Small intestine (tissue), 7 donors: ENCODE data around the gene PDE4D. TPM values are rescaled to one million over a fixed set of nuclear protein-coding genes. Genes with fewer than 3 reads are reported as not detected.

ENCODE experiments used
- DNase-seq, 2 donors: peaks; one replicate each; pipeline versions ENCODE4 v3.0.0 to v3.0.0-alpha.2; 2013
- FAIRE-seq: peaks from 2 replicates; lab custom pipeline; 2012; peaks lifted over from hg19 to GRCh38; lab: Jason Lieb, UNC
- H3K27ac ChIP-seq, 3 donors: one replicate each; pipeline ENCODE4 v1.5.1; 2013; ENCODE audit warnings: low read length in 2 of 3, mild to moderate bottlenecking in 2 of 3, control low read depth in 1 of 3, inconsistent platforms in 1 of 3, low read depth in 1 of 3, moderate library complexity in 1 of 3
- H3K27me3 ChIP-seq, 3 donors: one replicate each; pipeline ENCODE4 v1.6.1; 2013; ENCODE audit warnings: low read length in 3 of 3, inconsistent platforms in 1 of 3; ENCODE audit not compliant: control insufficient read depth in 3 of 3, insufficient read depth in 3 of 3
- H3K36me3 ChIP-seq, 3 donors: one replicate each; pipeline ENCODE4 v1.6.1; 2013; ENCODE audit warnings: low read length in 3 of 3, inconsistent platforms in 1 of 3, low read depth in 1 of 3, mild to moderate bottlenecking in 1 of 3, moderate library complexity in 1 of 3; ENCODE audit not compliant: control insufficient read depth in 3 of 3, insufficient read depth in 2 of 3
- H3K4me1 ChIP-seq, 3 donors: one replicate each; pipeline ENCODE4 v1.6.1; 2013; ENCODE audit warnings: low read length in 2 of 3, inconsistent platforms in 1 of 3, low read depth in 1 of 3, mild to moderate bottlenecking in 1 of 3, moderate library complexity in 1 of 3; ENCODE audit not compliant: control insufficient read depth in 3 of 3, insufficient read depth in 2 of 3
- H3K4me3 ChIP-seq, 3 donors: one replicate each; pipeline ENCODE4 v1.5.1; 2013; ENCODE audit warnings: low read length in 3 of 3, control low read depth in 1 of 3, inconsistent platforms in 1 of 3, low read depth in 1 of 3, mild to moderate bottlenecking in 1 of 3, moderate library complexity in 1 of 3
- H3K9me3 ChIP-seq, 2 donors: one replicate each; pipeline ENCODE4 v1.6.1; 2013; ENCODE audit warnings: low read depth in 1 of 2, low read length in 1 of 2; ENCODE audit not compliant: control insufficient read depth in 2 of 2, insufficient read depth in 1 of 2
- WGBS, 3 donors: extraction: QIAGEN DNeasy Blood & Tissue Kit; methylation state at CpG; one replicate each; pipeline ENCODE4 v1.1.7; 2013; 5-methylcytosine and 5-hydroxymethylcytosine counted together
- polyA plus RNA-seq, 4 donors: library from polyadenylated mRNA; stranded (reverse) in 3 of 4; unstranded in 1 of 4; fragments of 200-250 nt in 3 of 4; fragments of 120-200 nt in 1 of 4; gene quantifications; one replicate each; pipeline versions ENCODE4 v1.2.1 to v1.2.3, GENCODE V29; 2013
- donor health status: healthy with polysubstance abuse.
- donor health status: control.
- donor health status: control.
- donor health status: Bipolar disorder and iron deficiency.
- donor health status: healthy.

Gene PDE4D
- polyA plus RNA-seq, 4 donors = 2.9 to 16.2 (median 5.3) TPM

DNA sequence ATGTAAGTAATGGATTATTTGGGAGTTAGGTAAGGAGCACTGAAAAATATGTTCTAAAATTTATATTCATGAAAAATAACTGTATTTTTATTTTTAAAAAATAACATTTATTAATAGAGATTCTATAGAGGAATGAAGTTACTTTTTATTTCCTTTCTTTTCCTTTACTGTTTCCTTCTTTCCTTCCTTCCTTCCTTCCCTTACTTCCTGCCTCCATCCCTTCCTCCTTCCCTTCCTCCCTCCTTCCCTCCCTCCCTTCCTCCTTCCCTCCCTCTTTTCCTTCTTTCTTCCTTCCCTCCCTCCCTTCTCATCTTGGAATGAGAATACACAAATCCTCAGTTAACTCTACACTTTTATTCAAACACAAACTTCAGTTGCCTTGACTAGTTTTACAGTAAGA, 750.6 kb downstream of the PDE4D start:
- H3K36me3 ChIP-seq = no peaks in the 10 kb centered on the region
- H3K4me1 ChIP-seq = no peaks in the 10 kb centered on the region
- FAIRE-seq = no peak

DNA sequence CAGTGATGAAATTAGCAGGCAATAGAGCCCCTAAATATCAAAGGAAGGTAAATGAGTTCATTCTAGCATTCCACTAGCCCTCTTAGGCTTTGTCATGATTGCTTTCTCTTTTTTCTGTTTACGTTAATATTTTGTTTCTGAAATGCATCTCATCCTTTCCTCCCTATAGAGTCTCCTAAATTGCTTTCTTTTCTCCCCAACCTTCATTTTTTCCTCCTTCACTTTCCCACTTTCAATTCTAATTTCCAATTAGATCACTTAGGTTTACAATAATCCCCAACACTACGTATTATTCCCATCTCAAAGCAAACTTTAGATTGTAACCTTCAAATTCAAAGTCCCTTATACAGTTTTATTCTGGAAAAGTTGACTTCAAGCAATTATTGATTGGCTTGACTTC, 751.4 kb downstream of the PDE4D start:
- Histone ChIP-seq H3K4me3 (no peak overlapping the region), H3K27ac (no peak overlapping the region), H3K27me3 (no peaks in the 10 kb centered on the region), H3K4me1 (no peaks in the 10 kb centered on the region), H3K9me3 (peaks cover 0 to 3% of the 10 kb centered on the region in 2 donors), H3K36me3 (no peaks in the 10 kb centered on the region)
- FAIRE-seq (no peak), DNase-seq (no peak)
- 80 to 100% (median 99%) methylated on average over 2 of the region's 2 CpGs for WGBS, 3 donors

More for the DNA sequence above, 750.6 kb downstream of the PDE4D start:
- H3K27me3 ChIP-seq = no peaks in the 10 kb centered on the region
- DNase-seq = no peak
- H3K27ac ChIP-seq = no peak overlapping the region
- no peak overlapping the region for H3K4me3 ChIP-seq
- H3K9me3 ChIP-seq = peaks cover 0 to 3% of the 10 kb centered on the region in 2 donors

DNA sequence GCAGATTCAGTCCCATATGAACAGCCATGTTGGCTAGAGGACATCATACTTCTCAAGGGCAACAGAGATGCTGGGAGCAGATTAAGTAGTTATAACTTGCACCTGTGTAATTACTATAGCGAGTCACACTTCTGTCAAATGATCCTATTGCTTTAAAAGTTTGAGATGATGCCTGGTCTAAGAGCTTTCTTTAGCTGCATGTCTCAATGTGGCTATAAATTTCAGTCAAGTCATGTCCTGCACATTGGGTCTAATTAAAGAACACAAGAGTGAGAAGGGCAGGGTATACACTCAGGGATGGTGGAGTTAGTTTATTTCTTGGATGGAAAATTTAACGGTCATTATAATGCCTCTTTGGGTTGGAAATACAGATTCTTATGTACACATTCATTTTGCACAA, 753.4 kb downstream of the PDE4D start:
- FAIRE-seq = no peak
- no peak for DNase-seq
- 89 to 95% (median 93%) methylated on average over 2 of the region's 2 CpGs for WGBS, 3 donors
- Histone ChIP-seq H3K27ac (no peak overlapping the region), H3K27me3 (no peaks in the 10 kb centered on the region), H3K4me3 (no peak overlapping the region), H3K4me1 (no peaks in the 10 kb centered on the region), H3K9me3 (no peaks in the 10 kb centered on the region), H3K36me3 (no peaks in the 10 kb centered on the region)

DNA sequence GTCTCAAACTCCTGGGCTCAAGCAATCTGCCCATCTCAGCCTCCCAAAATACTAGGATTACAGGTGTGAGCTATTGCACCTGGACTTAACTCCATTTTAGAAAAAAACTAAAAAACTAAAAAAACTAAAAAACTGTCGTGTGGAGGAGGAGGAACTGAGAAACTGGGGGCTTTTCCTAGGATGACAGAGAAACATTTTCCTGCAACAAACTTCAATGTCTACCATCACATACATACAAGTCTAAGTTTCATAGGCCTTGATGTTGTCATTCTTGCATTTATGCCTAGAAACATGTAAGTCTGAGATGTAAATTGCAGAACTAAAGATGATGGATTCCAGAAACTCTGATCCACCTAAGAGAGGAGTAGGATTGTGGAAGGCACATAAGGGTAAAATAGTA, 753.8 kb downstream of the PDE4D start:
- WGBS, 3 donors = 49 to 88% (median 87%) methylated on average over 1 of the region's 1 CpG
- no peaks in the 10 kb centered on the region for H3K36me3 ChIP-seq
- H3K27ac ChIP-seq = no peak overlapping the region
- no peak for DNase-seq
- no peak overlapping the region for H3K4me3 ChIP-seq
- no peak for FAIRE-seq
- H3K9me3 ChIP-seq = no peaks in the 10 kb centered on the region
- H3K4me1 ChIP-seq = no peaks in the 10 kb centered on the region
- no peaks in the 10 kb centered on the region for H3K27me3 ChIP-seq

DNA sequence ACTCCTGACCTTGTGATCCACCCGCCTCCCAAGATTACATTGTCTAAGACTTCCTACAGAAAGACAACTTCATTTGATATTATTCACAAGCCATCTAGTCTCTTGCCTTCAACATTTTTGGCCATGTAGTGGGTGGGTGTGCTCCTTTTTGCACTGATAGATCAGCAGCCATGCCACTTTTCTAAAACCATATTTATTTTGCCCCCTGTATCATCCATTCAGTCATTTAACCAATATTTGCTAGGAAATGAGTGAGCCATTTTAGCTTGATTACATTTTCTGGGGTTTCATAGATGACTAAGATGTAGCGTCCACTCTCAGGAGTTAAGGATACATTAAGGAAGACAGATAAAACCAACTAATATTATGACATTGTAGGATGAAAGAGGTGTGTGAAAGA, 755.0 kb downstream of the PDE4D start:
- Histone ChIP-seq H3K9me3 (no peaks in the 10 kb centered on the region), H3K36me3 (peaks cover 0 to 2% (median 0%) of the 10 kb centered on the region in 3 donors), H3K27me3 (no peaks in the 10 kb centered on the region), H3K4me1 (no peaks in the 10 kb centered on the region), H3K27ac (no peak overlapping the region), H3K4me3 (no peak overlapping the region)
- WGBS, 3 donors = 96 to 98% (median 96%) methylated on average over 2 of the region's 2 CpGs
- no peak for FAIRE-seq
- no peak for DNase-seq

DNA sequence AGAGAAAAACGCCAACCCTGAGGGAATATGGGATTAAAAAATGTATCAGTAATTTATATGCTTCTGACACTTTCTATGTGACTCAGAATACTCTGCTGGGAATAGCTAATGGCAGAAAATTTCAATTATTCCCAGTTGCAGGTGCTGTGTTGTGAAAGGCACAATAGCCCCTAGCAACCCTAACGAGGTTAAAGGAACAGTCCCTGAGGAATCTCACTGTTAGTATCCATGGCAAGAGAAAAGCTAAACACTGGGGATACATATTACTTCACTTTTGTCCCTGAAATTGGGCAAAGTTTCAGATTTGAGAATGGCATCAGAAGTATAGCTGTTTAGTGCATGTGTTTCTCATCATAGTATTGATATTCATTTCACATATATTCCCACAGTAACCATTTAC, 755.7 kb downstream of the PDE4D start:
- 88 to 91% (median 89%) methylated on average over 2 of the region's 2 CpGs for WGBS, 3 donors
- Histone ChIP-seq H3K4me1 (no peaks in the 10 kb centered on the region), H3K27me3 (no peaks in the 10 kb centered on the region), H3K9me3 (no peaks in the 10 kb centered on the region), H3K4me3 (no peak overlapping the region), H3K27ac (no peak overlapping the region), H3K36me3 (peaks cover 0 to 4% (median 0%) of the 10 kb centered on the region in 3 donors)
- DNase-seq (no peak), FAIRE-seq (no peak)

DNA sequence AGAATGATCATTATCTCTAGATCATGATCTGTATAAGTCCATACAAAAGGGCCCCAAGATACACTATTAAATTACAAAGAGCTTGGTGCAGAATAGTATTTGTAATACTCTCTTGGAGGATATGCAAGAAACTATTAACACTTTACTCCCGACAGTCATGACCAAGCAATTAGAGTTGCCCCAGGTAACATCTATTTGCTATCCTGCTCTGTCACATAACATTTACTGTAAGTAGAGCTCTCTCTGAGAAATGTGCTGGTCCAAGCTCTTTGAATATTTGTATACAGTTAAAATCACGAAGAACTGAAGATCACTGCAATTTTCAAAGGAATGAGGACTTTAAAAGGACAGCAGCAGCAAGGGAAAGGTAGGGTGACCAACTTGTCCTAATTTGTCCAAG, 757.0 kb downstream of the PDE4D start:
- Histone ChIP-seq H3K4me3 (no peak overlapping the region), H3K27me3 (no peaks in the 10 kb centered on the region), H3K36me3 (peaks cover 0 to 4% (median 0%) of the 10 kb centered on the region in 3 donors), H3K27ac (no peak overlapping the region), H3K9me3 (no peaks in the 10 kb centered on the region), H3K4me1 (no peaks in the 10 kb centered on the region)
- WGBS, 3 donors = 43 to 48% (median 46%) methylated on average over 2 of the region's 2 CpGs
- no peak for FAIRE-seq
- no peak for DNase-seq

DNA sequence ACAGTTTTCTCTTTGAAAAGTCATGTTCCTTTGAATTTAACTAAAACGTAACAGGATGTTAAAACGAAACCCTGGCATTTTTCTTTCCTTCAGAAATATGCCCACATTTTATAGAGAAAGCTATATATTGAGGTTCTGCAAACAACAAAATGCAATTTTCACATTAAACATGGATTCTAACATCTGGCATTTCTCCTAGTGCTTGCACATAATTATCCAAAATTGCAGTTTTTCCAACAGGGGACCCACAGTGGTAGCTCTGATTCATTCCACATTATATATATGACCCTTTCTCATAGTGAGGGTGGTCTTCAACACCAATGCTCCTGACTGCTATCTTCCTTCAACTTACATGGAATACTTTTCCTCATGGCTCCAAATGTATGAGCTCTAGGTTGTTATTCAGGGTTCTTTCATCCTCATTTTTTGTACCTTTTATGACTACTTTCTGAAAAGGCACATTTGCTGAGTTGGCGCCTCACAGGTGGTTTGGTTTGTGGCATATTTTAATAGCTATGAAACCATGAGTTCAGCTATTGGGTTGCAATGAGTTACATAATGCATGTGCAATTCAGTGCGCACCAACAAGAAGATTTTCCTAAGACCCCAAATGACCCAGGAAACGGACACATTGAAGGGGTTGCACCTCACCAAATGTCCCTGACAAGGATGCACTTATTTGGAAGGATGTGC, 758.9 kb downstream of the PDE4D start:
- no peaks in the 10 kb centered on the region for H3K4me1 ChIP-seq
- H3K27ac ChIP-seq = no peak overlapping the region
- H3K4me3 ChIP-seq = no peak overlapping the region
- H3K36me3 ChIP-seq = peaks cover 0 to 4% (median 0%) of the 10 kb centered on the region in 3 donors
- no peaks in the 10 kb centered on the region for H3K9me3 ChIP-seq
- no peaks in the 10 kb centered on the region for H3K27me3 ChIP-seq
- FAIRE-seq (no peak), DNase-seq (peak in 1 of 2 donors; percentile 40)
- WGBS, 3 donors = 79 to 88% (median 87%) methylated on average over 5 of the region's 5 CpGs

DNA sequence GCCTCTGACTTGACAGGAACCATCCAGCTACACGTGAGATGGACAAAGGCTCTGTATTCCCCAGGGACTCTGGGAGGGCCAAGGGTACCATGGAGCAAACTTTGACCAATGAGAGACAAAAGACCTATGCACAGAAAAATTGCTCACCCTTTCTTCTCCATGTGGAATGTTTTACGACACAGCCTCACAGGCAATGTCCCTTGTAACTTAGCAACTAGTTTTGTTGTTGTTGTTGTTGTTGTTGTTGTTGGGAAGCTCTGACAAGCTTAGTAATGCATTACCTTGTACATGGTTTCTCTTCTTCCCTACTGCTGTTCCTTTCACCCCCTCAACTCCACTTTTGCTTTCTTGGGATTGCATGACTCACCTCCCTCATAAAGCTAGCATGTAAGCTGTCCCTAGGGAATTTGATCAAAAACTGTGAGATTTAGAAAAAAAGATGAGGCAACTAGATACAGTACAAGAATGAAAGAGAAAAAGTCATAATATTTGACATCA, 759.7 kb downstream of the PDE4D start:
- Histone ChIP-seq H3K4me1 (no peaks in the 10 kb centered on the region), H3K27ac (no peak overlapping the region), H3K4me3 (no peak overlapping the region), H3K36me3 (peaks cover 0 to 4% (median 0%) of the 10 kb centered on the region in 3 donors), H3K9me3 (no peaks in the 10 kb centered on the region), H3K27me3 (no peaks in the 10 kb centered on the region)
- DNase-seq = no peak
- WGBS, 3 donors = 87 to 93% (median 89%) methylated on average over 2 of the region's 2 CpGs
- FAIRE-seq = no peak
